ENCODE results near the gene ZBTB38. TPM values are rescaled to one million over a fixed set of nuclear protein-coding genes. Genes with fewer than 3 reads are reported as not detected.

The ZBTB38 gene
- total RNA-seq, 1 experiment from 2014 or later: 46.7 TPM

DNA sequence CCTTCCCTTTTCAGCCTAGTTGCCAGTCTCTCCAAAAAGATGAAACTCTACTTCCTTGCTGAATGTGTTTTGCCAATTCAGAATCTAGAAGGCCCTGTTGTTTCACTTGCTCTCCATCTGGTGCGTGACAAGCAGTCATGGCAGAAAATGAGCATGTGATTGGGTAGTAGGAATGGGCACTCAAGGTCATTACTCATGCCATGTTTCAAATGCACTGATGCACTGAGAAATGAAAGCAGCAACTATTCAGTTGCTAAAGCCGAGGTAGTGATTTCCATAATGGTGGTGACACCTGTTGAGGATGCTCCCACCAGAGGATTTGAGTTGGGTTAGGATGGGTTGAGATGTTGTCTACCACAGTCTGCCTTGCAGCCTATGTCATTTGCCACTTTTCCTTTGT, 12.7 kb downstream of the ZBTB38 start:
- Histone ChIP-seq H3K36me3 (ENCODE audit: control insufficient read depth, insufficient read depth, low read length) (no peaks in the 10 kb centered on the region), H3K4me1 (ENCODE audit: control insufficient read depth, insufficient read depth, low read length) (no peaks in the 10 kb centered on the region), H3K9me3 (ENCODE audit: control insufficient read depth, insufficient read depth, low read depth, low read length) (no peaks in the 10 kb centered on the region), H3K4me3 (ENCODE audit: low read depth in 2 of 2, low read length in 2 of 2) (no peak overlapping the region), H3K27ac (ENCODE audit: low read length) (no peak overlapping the region), H3K27me3 (ENCODE audit: control insufficient read depth, insufficient read depth, low read length) (no peaks in the 10 kb centered on the region)
- ChIA-PET POLR2A (no interaction called here), CTCF (no interaction called here)
- no TSS peak for BruUV-seq (replicated peaks)
- ATAC-seq: no peak
- no peak for DNase-seq (ENCODE audit: low read depth, low spot score)
- TF ChIP-seq TCF7L2 (IDR thresholded peaks at IDR 0.05; ENCODE audit: low read depth, low read length) (no peak), POLR2AphosphoS5 (IDR thresholded peaks at IDR 0.05; ENCODE audit: low read depth, low read length) (no peak), SIN3A (IDR thresholded peaks at IDR 0.05; ENCODE audit: borderline replicate concordance, insufficient read depth, low read depth, low read length) (no peak)
- TF ChIP-seq, protein P1, sequence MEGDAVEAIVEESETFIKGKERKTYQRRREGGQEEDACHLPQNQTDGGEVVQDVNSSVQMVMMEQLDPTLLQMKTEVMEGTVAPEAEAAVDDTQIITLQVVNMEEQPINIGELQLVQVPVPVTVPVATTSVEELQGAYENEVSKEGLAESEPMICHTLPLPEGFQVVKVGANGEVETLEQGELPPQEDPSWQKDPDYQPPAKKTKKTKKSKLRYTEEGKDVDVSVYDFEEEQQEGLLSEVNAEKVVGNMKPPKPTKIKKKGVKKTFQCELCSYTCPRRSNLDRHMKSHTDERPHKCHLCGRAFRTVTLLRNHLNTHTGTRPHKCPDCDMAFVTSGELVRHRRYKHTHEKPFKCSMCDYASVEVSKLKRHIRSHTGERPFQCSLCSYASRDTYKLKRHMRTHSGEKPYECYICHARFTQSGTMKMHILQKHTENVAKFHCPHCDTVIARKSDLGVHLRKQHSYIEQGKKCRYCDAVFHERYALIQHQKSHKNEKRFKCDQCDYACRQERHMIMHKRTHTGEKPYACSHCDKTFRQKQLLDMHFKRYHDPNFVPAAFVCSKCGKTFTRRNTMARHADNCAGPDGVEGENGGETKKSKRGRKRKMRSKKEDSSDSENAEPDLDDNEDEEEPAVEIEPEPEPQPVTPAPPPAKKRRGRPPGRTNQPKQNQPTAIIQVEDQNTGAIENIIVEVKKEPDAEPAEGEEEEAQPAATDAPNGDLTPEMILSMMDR (IDR thresholded peaks at IDR 0.05): no peak
- TF ChIP-seq, protein P2, sequence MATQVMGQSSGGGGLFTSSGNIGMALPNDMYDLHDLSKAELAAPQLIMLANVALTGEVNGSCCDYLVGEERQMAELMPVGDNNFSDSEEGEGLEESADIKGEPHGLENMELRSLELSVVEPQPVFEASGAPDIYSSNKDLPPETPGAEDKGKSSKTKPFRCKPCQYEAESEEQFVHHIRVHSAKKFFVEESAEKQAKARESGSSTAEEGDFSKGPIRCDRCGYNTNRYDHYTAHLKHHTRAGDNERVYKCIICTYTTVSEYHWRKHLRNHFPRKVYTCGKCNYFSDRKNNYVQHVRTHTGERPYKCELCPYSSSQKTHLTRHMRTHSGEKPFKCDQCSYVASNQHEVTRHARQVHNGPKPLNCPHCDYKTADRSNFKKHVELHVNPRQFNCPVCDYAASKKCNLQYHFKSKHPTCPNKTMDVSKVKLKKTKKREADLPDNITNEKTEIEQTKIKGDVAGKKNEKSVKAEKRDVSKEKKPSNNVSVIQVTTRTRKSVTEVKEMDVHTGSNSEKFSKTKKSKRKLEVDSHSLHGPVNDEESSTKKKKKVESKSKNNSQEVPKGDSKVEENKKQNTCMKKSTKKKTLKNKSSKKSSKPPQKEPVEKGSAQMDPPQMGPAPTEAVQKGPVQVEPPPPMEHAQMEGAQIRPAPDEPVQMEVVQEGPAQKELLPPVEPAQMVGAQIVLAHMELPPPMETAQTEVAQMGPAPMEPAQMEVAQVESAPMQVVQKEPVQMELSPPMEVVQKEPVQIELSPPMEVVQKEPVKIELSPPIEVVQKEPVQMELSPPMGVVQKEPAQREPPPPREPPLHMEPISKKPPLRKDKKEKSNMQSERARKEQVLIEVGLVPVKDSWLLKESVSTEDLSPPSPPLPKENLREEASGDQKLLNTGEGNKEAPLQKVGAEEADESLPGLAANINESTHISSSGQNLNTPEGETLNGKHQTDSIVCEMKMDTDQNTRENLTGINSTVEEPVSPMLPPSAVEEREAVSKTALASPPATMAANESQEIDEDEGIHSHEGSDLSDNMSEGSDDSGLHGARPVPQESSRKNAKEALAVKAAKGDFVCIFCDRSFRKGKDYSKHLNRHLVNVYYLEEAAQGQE (IDR thresholded peaks at IDR 0.05; ENCODE audit: insufficient read depth in 1 of 2, low read depth in 2 of 2, low read length in 1 of 2): no peak
- in situ Hi-C loops (cut with HindIII; ENCODE audit: low pct_unique_long_range_greater_than_20kb, low sequenced_read_pairs) (no loop called here), intact Hi-C loops (cut with micrococcal nuclease; ENCODE audit: unreplicated experiment) (no loop called here)

DNA sequence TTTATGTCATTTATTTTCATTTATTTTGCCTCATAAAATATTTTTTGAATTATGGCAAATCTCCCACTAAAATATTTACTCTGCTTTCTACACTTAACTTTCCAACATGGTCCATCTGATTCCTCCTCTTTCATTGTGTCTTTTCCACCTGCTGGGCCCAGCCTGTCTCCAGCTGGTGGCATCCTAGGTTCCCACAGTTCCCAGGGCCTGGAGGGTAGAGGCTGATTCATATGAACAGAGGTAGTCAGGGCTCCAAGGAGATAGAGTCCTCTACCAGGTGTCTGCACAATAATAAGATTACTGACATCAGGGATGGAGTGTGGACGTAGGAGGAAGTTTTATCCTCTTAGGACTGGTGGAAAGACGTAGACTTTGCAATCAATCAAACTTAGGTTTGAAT, 14.3 kb downstream of the ZBTB38 start:
- ChIA-PET POLR2A (no interaction called here), CTCF (no interaction called here)
- intact Hi-C loops (cut with micrococcal nuclease; ENCODE audit: unreplicated experiment): no loop called here

More for the DNA sequence above, 14.3 kb downstream of the ZBTB38 start:
- Histone ChIP-seq H3K4me1 (ENCODE audit: control insufficient read depth, insufficient read depth, low read length) (no peaks in the 10 kb centered on the region), H3K36me3 (ENCODE audit: control insufficient read depth, insufficient read depth, low read length) (no peaks in the 10 kb centered on the region), H3K9me3 (ENCODE audit: control insufficient read depth, insufficient read depth, low read depth, low read length) (no peaks in the 10 kb centered on the region), H3K27ac (ENCODE audit: low read length) (no peak overlapping the region), H3K27me3 (ENCODE audit: control insufficient read depth, insufficient read depth, low read length) (no peaks in the 10 kb centered on the region), H3K4me3 (ENCODE audit: low read depth in 2 of 2, low read length in 2 of 2) (no peak overlapping the region)
- DNase-seq (ENCODE audit: low read depth, low spot score) (no peak), ATAC-seq (no peak)
- BruUV-seq (replicated peaks): no TSS peak
- TF ChIP-seq POLR2AphosphoS5 (IDR thresholded peaks at IDR 0.05; ENCODE audit: low read depth, low read length): no peak
- no peak for TF ChIP-seq SIN3A (IDR thresholded peaks at IDR 0.05; ENCODE audit: borderline replicate concordance, insufficient read depth, low read depth, low read length)
- TF ChIP-seq, protein P2 (IDR thresholded peaks at IDR 0.05; ENCODE audit: insufficient read depth in 1 of 2, low read depth in 2 of 2, low read length in 1 of 2): no peak
- no peak for TF ChIP-seq TCF7L2 (IDR thresholded peaks at IDR 0.05; ENCODE audit: low read depth, low read length)
- in situ Hi-C loops (cut with HindIII; ENCODE audit: low pct_unique_long_range_greater_than_20kb, low sequenced_read_pairs): no loop called here
